OCI-M2 (cell line): ENCODE measurements around the gene HSPA1A.

Experiments
- DNase-seq: peaks from one replicate; lab custom pipeline; 2025; ENCODE audit not compliant: unreplicated experiment; lab: John Stamatoyannopoulos, UW

HSPA1A gene

DNA sequence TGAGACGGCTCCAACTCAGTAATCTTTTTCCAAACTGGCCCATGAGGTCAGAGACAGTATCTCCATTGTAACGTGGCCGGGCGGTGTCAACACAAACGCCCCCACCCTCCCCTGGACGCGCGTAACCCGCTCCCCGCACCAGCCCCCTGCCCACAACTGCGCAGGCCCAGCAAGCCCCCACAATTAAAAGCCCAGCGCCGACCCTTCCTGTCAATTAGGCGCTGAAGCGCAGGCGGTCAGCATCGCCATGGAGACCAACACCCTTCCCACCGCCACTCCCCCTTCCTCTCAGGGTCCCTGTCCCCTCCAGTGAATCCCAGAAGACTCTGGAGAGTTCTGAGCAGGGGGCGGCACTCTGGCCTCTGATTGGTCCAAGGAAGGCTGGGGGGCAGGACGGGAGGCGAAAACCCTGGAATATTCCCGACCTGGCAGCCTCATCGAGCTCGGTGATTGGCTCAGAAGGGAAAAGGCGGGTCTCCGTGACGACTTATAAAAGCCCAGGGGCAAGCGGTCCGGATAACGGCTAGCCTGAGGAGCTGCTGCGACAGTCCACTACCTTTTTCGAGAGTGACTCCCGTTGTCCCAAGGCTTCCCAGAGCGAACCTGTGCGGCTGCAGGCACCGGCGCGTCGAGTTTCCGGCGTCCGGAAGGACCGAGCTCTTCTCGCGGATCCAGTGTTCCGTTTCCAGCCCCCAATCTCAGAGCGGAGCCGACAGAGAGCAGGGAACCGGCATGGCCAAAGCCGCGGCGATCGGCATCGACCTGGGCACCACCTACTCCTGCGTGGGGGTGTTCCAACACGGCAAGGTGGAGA is at the start of gene HSPA1A, which contains the start of gene HSPA1L:
Gene HSPA1A, plus strand, starts transcription at position 519 of the 814 bp plus-strand sequence. Its CDS starts 214 bp downstream, at position 733.
Gene HSPA1L, minus strand, starts transcription at position 259 of the 814 bp plus-strand sequence. CDS start 3,311 bp downstream, outside the sequence.
- DNase-seq, result peak; percentile 90

DNA sequence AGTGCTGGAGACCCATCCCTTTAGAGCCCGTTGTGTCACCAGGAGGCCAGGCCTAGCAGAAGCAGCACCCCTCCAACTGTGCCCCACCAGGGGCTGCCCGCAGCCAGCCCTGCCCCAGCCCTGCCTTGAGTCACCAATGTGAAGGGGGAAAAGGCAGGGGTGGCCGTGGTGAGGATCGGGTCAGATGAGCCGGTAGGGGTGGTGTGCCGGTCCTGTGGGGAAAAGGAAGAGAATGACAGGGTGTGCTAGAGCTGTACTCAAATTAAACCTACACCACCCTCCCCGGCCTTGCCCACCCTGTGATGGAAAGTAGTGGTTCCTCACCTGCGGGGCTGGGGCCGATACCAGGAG is 49.8 kb upstream of the HSPA1A start:
- no peak for DNase-seq

DNA sequence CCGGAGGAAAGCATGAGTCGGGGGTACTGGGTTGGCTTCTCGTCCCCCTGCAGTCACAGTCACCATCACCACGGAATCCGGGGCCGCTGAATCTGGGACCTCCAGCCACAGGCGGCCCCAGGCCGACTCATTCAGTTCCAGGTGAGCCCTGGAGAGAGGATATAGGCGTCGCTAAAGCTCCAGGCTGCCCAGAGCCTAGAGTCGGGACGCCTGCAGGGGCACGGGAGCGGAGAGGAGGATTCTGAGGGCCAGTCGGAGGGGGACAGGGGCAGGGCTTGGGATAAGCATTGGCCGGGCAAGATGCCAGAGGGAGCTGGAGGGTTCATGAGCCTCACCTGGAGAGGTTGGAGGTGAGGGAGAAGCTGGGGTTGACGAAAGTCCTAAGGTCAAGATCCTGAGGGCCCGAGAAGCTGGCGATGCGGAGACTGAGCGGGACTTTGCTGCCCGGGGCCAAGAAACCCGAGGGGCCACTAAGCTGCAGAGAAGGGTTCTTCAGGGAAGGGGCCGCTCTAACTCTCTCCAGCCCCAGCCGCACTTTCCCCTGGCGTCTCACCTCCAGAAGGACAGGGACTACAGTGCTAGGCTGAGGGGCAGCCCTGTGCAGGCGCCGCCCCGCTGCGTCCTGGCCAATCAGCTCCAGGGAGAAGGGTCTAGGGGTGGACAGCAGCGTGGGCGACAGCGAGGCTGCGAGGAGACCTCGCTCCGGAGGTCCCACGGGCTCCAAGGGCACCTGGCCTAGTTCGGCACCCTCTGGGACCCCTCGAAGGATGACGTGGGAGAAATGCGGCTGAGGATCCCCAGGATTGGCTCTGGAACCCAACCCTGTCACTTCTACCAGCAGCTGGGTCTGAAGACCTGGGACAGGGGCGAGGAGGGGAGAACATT is 49.2 kb upstream of the HSPA1A start:
- DNase-seq, result no peak

DNA sequence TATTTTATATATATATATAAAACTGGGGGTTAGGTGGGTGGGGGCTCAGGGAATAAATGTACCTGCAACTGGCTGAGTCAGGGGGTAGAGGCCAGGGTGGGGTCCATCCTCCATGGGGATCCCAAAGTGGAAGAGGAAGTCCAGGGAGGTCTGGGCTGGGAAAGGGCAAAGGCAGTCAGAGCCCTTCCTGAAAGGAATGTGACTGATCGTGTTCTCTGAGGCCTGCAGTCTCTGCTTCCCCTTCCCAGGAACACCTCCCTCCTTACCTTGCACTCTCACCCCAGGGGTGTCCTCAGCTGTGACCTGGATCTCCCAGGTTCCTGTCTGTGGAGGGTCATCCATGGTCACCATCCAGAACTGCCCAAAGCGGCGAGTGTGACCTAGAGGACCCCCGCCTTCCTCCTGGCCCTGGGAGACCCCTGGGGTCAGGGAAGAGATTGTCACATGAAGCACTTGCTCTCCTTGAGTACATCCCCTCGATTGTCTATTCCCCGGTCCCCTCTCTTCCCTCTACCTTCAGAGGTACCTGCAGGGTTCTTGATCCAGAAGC is 48.2 kb upstream of the HSPA1A start:
- DNase-seq, result no peak

DNA sequence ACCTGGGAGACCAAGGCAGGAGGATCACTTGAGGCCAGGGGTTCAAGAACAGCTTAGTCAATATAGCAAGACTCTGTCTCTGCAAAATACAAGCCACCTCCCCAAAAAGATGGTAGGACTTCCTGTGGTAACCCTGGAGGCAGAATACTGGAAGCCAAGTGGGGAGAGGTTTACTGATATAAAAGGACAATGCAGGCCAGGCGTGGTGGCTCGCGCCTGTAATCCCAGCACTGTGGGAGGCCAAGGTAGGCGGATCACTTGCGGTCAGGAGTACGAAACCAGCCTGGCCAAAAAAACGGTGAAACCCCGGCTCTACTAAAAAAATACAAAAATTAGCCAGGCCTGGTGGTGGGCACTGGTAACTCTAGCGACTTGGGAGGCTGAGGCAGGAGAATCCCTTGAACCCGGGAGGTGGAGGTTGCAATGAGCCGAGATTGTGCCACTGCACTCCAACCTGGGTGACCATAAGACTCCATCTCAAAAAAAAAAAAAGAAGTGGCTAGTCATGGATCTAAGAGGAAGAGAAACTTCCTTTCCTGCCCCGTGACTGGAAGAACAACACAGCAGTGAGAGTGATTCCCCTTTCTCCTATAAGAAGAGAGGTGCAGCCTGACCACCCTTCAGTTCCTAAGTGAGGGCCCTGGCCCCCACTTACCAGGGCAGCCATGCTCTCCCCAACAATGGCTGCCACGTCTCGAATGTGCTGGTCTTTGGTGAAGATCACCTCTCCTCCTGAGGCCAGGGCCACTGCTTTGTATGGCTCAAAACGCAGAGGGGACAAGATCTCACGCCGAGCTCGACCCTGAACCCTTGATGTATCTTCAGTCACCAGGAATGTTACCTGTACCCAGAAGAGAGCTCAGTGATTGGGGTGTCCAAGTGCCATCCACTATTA is 46.7 kb upstream of the HSPA1A start:
- DNase-seq, result no peak

DNA sequence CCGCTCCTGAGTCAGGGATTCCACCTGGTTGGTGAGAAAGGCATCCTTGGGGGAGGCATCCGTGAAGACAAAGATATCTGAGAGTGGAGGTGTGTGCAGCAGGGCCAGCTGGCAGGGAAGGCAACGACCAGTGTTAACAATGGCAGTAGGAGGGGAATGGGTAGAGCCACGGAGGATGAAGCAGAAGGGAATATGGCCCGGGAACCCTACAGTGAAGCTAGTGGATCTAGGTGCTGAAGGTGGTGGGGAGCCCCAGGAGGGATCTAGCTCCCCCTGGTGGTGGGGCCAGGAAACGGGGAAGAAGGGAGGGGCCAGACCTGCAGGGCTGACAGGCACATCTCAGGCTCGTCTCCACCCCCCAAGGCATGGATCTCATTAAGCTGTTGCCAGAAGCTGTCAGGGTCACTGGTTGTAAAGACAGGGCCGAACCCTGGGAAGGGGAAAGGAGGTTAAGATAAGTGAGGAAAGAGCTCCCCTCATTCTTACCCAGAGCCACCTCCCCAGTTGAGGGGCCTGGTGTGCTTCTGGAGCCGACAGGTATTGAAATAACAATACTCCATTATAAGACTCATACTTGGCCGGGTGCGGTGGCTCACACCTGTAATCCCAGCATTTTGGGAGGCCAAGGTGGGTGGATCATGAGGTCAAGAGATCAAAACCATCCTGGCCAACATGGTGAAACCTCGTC is 45.5 kb upstream of the HSPA1A start:
- DNase-seq, result peak; percentile 64

DNA sequence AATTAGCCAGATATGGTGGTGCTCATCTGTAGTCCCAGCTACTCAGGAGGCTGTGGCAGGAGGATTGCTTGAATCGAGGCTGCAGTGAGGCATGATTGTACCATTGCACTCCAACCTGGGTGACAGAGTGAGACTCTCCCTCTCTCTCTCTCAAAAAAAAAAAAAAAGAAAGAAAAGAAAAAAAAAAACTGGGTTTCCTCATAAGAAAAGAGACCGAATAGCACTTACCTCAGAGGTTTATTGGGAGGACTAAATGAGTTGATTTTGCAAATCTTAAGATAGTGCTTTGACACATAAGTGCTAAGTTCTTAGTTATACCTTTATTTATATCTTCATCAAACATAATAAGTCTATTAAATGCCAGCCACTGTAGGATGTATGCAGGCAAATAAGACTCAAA is 44.5 kb upstream of the HSPA1A start:
- no peak for DNase-seq

DNA sequence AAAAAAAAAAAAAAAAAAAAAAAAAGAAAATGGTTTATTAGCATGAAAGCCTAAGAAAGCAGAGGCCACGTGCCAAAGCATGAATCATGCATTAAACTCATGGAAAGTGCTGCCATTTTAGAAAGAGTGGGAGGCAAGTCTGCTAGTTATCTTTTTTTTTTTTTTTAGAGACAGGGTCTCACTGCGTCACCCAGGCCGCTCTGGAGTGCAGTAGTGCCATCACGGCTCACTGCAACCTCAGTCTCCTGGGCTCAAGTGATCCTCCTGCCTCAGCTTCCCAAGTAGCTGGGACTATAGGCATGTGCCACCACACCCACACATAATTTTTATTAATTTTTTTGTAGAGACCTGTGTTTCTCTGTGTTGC is 43.4 kb upstream of the HSPA1A start:
- no peak for DNase-seq

DNA sequence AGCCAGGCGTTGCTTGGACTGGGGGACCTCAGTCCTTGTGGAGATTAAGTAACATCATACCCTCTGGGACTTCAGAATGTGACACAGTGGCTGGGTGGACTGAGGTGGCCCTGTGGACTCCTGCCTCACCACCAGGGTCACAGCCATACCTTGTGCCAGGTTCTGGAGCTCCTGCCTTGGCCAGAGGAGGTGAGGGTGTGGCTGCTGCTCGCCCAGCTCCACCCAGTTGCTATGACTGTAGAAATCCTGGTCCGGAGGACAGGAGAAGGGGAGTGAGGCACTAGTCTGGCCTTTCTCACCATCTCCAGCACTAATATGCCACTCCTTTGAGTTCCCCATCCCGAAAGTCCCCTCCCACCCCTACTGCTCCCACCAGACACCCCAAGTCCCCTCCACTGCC is 40.2 kb upstream of the HSPA1A start:
- DNase-seq, result no peak

DNA sequence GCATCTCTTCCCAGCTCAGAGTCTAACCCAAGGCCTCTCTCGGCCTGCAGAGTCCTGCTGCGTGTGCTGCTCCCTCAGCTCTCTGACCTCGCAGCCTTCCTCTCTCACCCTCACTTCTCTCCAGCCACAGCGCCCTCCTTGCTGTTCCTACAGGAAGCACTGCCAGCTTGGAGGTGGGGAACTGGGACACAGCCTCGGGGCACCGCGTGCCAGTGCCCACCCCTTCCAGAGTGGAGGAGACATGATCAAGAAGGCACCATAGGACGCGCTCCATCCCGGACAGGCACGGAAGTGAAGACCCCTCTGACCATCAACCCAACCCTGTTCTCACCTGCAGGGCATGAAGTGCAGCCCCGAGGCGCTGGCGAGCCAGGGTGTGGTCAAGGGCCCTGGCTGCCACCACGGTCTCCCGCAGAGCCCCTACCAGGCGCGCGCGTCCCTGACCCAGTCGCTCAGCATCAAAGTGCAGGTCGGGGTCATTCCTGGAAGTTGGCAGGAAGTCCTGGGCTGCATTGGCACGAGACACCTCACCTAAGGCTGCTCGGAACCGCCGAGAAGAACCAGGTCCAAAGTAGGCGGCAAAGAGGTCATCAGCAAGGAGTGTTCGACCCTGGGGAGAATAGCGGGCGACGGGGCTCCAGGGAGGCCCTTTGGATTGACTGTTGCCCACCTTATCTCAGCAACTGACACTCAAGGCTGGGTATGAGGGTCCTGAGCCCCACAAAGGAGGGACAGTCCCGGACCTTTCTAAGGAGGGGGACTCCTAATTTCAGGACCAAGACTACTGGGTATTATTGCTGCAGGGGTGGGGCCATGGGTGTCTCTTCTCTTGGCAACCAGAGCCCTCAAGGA is 39.5 kb upstream of the HSPA1A start:
- no peak for DNase-seq

DNA sequence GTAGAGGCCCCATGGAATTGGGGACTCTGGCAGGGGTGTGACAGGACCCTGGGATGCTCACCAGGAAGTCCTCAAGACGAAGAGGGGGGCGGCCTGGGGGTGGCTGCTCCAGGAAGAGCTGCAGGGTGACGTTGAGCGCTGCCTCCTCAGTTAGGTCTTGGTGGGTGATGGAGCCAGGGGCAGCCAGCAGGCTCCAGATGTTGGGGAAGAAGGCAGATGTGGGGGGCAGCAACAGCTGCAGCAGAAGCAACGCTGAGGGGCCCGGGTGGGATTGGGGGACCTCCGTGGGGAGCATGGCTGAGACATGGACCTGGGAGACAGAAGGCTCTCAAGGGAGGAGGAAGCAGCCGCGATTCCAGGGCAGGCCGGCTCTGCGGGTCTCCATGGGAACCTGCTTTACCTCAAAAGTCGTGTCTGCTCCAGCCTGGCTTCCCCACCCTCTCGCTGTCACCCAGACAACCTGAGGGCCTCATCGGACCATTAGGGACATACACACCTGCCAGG is 38.8 kb upstream of the HSPA1A start:
- DNase-seq, result no peak

DNA sequence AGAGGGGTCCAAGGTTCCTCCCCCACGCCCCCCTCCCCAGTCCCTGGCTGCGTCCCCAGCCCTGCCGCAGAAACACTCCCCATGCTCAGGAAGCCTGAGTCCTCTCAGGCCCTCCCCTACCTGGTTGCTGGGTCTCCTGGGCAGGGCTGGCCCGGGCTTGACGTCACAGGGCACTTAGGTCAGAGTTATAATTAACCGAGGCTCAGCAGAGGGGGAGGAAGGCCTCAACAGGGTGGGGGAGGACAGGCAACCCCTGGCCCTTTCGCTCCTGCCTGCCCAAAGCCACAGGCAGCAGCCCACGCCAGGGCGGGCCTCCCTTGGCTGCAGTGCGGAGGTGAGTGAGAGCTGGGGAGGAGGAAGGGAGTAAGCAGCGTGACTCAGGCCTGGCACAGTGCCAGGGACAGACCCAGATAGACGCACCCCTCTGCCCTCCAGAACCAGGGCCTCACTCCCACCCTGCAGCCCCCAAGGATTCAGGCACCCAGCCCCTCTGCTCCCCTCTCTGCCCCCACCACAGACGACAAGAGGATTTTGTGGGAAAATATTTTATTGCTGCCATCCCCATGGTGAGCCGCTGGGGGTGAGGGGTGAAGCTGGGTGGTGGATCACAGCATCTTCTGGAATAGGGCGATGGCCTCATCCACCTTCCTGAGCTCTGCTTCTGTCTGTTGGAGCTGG is 38.2 kb upstream of the HSPA1A start, which contains the start of gene VWA7:
Gene VWA7, minus strand, starts transcription at position 340 of the 678 bp plus-strand sequence. CDS start 549 bp downstream, outside the sequence.
- DNase-seq, result no peak

DNA sequence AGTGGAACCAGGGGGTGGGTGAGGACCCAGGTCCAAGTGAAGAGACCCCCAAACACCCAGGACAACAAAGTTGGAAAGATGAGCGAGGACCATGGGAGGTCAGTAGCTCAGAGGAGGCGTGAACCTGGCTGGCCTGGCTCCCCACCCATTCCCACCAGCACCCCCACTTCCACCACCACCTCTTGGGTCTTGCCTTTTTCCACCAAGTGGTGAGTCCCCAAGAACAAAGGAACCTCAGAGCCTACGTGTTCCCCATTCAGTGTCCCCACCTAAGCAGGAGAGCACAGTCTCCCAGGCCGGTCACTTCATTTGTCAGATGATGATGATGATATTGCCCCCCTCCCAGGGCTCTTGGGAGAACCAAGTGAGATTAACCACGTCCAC is 37.7 kb upstream of the HSPA1A start:
- no peak for DNase-seq

DNA sequence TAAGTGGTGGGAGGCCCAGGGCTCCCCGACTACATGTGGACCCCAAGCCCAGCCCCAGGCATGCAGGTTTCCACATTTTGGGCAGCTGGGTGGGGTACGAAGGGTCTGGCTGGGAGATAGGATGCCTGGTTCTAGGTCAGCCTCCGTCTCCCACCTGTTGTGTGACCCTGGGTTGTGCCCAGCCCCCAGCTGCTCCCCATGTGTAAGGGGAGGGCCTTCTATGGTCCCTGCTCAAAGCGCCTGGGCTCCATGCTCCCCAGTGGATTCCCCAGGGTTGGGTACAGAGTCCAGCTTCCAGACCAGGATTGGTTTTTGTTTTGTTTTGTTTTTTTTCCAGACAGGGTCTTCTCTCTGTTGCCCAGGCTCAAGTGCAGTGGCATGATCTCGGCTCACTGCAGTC is 37.1 kb upstream of the HSPA1A start:
- no peak for DNase-seq

DNA sequence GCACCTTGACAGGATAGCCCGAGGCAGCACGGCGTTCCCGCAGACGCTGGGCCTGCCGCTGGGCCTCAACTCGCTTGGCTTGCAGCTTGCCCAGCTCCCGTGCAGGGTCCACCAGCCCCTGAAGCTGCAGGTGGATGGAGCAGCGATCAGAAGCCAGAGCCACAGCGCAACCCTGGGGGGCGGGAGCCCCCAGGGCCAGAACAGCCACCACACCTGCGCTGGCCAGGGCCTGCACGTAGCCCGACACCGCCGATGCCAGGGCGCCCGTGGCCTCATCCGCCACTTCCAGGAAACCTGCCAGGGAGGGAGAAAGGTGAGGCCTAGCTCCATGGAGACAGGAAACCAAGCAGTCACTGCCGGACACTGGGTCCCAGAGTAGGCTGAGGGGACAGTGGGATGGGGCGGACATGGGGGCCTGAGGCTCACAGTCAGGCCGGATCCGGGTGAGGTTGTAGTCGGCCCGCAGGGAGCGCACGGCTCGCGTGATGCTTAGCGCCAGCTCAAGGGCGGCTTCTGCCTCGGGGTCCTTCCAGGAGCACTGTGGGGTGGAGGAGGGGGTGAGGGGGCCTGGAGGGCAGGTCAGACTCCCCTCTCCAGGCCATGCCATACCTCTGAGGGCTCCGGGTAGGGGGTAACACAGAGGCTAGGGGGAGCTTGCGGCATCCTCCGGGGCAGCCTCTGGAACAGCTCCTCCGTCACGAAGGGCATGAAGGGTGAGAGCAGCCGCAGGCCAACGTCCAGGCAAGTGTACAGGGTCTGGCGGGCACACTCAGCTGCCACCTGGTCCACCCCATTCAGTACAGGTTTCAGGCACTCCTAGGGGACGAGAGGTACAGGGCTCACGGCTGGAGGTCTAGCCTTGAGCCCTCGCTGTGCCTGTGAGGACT is 36.1 kb upstream of the HSPA1A start:
- DNase-seq, result no peak

DNA sequence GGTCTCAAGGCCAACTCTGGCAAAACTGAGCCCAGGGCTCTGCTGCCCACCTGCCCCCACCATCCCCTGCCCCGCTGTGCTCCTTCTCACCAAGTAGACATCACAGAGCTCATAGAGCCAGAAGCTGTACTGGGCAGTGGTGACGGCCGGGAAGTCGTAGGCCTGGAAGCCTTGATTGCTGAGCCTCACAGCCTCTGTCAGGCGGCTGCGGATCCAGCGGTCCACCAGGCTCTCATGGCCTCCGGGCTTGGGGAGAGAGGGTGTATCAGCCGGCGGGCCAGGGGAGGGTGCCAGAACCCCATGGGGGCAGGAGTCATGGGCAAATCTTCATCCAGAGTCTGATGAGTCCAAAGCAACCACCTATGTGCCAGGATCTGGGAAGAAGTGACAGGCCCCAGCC is 35.4 kb upstream of the HSPA1A start:
- no peak for DNase-seq

DNA sequence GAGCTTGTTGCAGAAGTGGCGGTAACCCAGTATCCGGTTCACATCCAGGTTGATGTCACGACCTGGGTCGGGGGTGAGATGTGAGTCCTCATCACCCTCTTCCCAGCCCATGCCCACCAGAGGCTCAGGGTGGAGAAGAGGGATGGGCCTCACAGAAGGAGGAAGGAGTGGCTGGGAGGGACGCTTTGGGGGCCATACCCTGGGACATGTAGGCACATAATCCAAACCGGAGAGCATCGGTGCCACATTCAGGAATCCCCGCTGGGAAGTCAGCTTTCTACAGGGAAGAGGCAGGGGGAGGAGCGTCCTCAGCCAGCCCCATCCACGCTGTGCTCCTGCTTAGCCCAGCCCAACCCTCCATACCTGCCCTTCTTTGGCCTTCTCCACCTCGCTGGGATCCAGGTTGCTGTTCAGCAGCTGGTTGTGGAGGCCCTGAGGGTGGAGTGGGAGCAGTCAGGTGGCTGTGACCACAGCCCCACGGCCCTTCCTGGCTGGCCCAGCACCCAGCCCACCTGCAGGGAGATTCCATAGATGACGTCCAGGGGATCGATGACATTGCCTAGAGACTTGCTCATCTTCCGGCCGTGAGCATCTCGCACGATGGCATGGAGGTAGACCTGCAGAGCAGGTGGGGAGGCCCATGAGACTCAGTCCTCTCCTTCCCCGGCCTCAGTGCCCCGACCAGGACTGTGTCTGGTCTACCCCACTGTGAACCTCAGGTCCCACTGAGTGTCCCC is 34.7 kb upstream of the HSPA1A start:
- no peak for DNase-seq
